ENCODE data around the gene ARL4D.

DNA sequence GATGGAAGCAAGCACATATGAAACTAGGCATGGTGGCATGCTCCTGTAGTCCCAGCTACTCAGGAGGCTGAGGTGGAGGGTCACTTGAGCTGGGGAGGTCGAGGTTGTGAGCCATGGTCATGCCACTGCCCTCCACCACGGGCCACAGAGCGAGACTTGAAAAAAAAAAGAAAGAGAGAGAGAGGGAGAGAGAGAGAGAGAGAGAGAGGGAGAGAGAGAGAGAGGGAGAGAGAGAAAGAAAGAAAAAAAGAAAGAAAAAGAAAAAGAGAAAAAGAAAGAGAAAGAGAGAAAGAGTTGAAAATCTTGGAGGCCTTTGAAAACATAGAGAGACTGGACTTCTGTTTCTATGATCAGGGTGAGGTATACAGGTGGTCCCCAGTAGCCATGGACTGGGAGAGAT, 15.4 kb upstream of the ARL4D start:
- TF ChIP-seq, protein P1, sequence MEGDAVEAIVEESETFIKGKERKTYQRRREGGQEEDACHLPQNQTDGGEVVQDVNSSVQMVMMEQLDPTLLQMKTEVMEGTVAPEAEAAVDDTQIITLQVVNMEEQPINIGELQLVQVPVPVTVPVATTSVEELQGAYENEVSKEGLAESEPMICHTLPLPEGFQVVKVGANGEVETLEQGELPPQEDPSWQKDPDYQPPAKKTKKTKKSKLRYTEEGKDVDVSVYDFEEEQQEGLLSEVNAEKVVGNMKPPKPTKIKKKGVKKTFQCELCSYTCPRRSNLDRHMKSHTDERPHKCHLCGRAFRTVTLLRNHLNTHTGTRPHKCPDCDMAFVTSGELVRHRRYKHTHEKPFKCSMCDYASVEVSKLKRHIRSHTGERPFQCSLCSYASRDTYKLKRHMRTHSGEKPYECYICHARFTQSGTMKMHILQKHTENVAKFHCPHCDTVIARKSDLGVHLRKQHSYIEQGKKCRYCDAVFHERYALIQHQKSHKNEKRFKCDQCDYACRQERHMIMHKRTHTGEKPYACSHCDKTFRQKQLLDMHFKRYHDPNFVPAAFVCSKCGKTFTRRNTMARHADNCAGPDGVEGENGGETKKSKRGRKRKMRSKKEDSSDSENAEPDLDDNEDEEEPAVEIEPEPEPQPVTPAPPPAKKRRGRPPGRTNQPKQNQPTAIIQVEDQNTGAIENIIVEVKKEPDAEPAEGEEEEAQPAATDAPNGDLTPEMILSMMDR (conservative IDR thresholded peaks at IDR 0.05), result no peak
- TF ChIP-seq ZFX (IDR thresholded peaks at IDR 0.05), result no peak

All from C4-2B (cell line).